Pancreas (tissue), 10 donors: ENCODE data around the gene ODC1. TPM values are rescaled to one million over a fixed set of nuclear protein-coding genes. Genes with fewer than 3 reads are reported as not detected.
A peak's percentile ranks its signal among the peaks of the same experiment; 100 is the strongest.

Source experiments
- ATAC-seq, 4 donors: fragments of 200-7000 bp; cut with Tn5 transposase; one replicate each; pipeline versions ENCODE4 v1.8.0 to v1.9.1; 2020; ENCODE audit warnings: mild to moderate bottlenecking in 4 of 4, moderate library complexity in 4 of 4
- DNase-seq, 6 donors: peaks; one replicate each; pipeline ENCODE4 v3.0.0-alpha.2; 2020
- FAIRE-seq: peaks from 2 replicates; lab custom pipeline; 2012; peaks lifted over from hg19 to GRCh38; lab: Jason Lieb, UNC
- H3K27ac ChIP-seq, 4 donors: fragments of 200-600 bp; sonication (generic); 1 replicate in 3 of 4; 2 replicates in 1 of 4; pipeline versions ENCODE4 v1.5.0 to v1.8.0; 2020
- H3K27me3 ChIP-seq, 4 donors: fragments of 200-600 bp; one replicate each; pipeline ENCODE4 v1.8.0; 2021
- H3K36me3 ChIP-seq, 3 donors: fragments of 200-600 bp; sonication (generic) in 1 of 3; one replicate each; pipeline versions ENCODE4 v1.5.0 to v1.8.0; 2020 to 2021
- H3K4me1 ChIP-seq, 3 donors: fragments of 200-600 bp; one replicate each; pipeline ENCODE4 v1.8.0; 2021
- H3K4me3 ChIP-seq, 4 donors: fragments of 200-600 bp; sonication (generic) in 2 of 4; one replicate each; pipeline versions ENCODE4 v1.5.0 to v1.8.0; 2020 to 2021
- H3K9me3 ChIP-seq, 4 donors: fragments of 200-600 bp; one replicate each; pipeline ENCODE4 v1.8.0; 2021
- CTCF ChIP-seq, 4 donors: fragments of 200-600 bp; sonication (generic) in 3 of 4; IDR thresholded peaks; one replicate each; pipeline versions ENCODE4 v1.5.0 to v1.8.0; 2021; ENCODE audit warnings: antibody characterized with exemption in 4 of 4
- WGBS, 2 donors: extraction: QIAGEN DNeasy Blood & Tissue Kit; methylation state at CpG; one replicate each; pipeline ENCODE4 v1.1.7; 2013; 5-methylcytosine and 5-hydroxymethylcytosine counted together
- intact Hi-C, 3 donors: fragments of 100-400 bp; cut with DNase I; formaldehyde crosslinking; loops; one replicate each; pipeline versions ENCODE4 v1.11.1 to v1.14.2; 2022
- polyA plus RNA-seq, 2 donors: library from polyadenylated mRNA; stranded (reverse); fragments of 200-250 nt; gene quantifications; one replicate each; pipeline ENCODE4 v1.2.3, GENCODE V29; 2013
- total RNA-seq, 6 donors: library from RNA; stranded (reverse); fragmentation: NEBNext Ultra II Directional in 4 of 6; extraction: Animal tissue kit (Norgen Biotek cat#: 25700) in 4 of 6; gene quantifications; one replicate each; pipeline versions ENCODE4 v1.2.1 to v1.2.4, GENCODE V29; 2021 to 2023
- donor health status: healthy with polysubstance abuse.
- donor health status: DM: no; HTN: no; CAD: no; lungs with moderate emphysema.
- donor health status: DM: no; HTN: no; CAD: no.
- donor health status: control.
- donor health status: control.
- donor health status: Bipolar disorder and iron deficiency.
- donor health status: DM: yes; HTN: yes; CAD: no.
- donor health status: DM: no; HTN: no; CAD: no.
- donor health status: DM: no; HTN: no; CAD: no.
- donor health status: DM: yes; HTN: yes; CAD: no.

The ODC1 gene
- total and polyA plus RNA-seq, 8 donors: 9.3 to 52.2 (median 28.5) TPM

GRCh38 chr2:10471046-10471571 lies 23.0 kb upstream of the ODC1 start:
- H3K9me3 ChIP-seq: no peaks in the 10 kb centered on the region
- H3K36me3 ChIP-seq: no peaks in the 10 kb centered on the region
- FAIRE-seq (no peak), DNase-seq (peak in 1 of 6 donors; percentile 26), ATAC-seq (no peak)
- 86 to 89% methylated on average over 15 of the region's 15 CpGs for WGBS, 2 donors
- H3K4me1 ChIP-seq: no peaks in the 10 kb centered on the region
- no peak overlapping the region for H3K4me3 ChIP-seq
- intact Hi-C loops: no loop called here
- TF ChIP-seq CTCF (IDR thresholded peaks at IDR 0.05): no peak
- no peaks in the 10 kb centered on the region for H3K27me3 ChIP-seq
- H3K27ac ChIP-seq: no peak overlapping the region

- FAIRE-seq (no peak), DNase-seq (peak in 1 of 6 donors; percentile 21), ATAC-seq (no peak)
- H3K27ac ChIP-seq: no peak overlapping the region
- no peaks in the 10 kb centered on the region for H3K4me1 ChIP-seq
- H3K4me3 ChIP-seq: no peak overlapping the region
- no peaks in the 10 kb centered on the region for H3K27me3 ChIP-seq
- no peaks in the 10 kb centered on the region for H3K9me3 ChIP-seq
- TF ChIP-seq CTCF (IDR thresholded peaks at IDR 0.05): no peak
- H3K36me3 ChIP-seq: no peaks in the 10 kb centered on the region
- intact Hi-C loops: no loop called here
- WGBS, 2 donors: 86 to 87% methylated on average over 12 of the region's 12 CpGs
Observed at GRCh38 chr2:10469955-10470608, 22.0 kb upstream of the ODC1 start.

GRCh38 chr2:10469301-10469700 lies 21.2 kb upstream of the ODC1 start:
- H3K9me3 ChIP-seq: no peaks in the 10 kb centered on the region
- no peaks in the 10 kb centered on the region for H3K36me3 ChIP-seq
- no peak for TF ChIP-seq CTCF (IDR thresholded peaks at IDR 0.05)
- H3K4me3 ChIP-seq: no peak overlapping the region
- DNase-seq (no peak), ATAC-seq (no peak), FAIRE-seq (no peak)
- WGBS, 2 donors: 84 to 88% methylated on average over 4 of the region's 4 CpGs
- no peak overlapping the region for H3K27ac ChIP-seq
- H3K27me3 ChIP-seq: no peaks in the 10 kb centered on the region
- intact Hi-C loops: no loop called here
- H3K4me1 ChIP-seq: no peaks in the 10 kb centered on the region

GRCh38 chr2:10467401-10467800 lies 19.3 kb upstream of the ODC1 start:
- ATAC-seq: no peak
- WGBS, 2 donors: 74 to 79% methylated on average over 15 of the region's 15 CpGs
- Histone ChIP-seq H3K27ac (no peak overlapping the region), H3K4me3 (no peak overlapping the region), H3K4me1 (no peaks in the 10 kb centered on the region), H3K36me3 (no peaks in the 10 kb centered on the region), H3K27me3 (no peaks in the 10 kb centered on the region), H3K9me3 (no peaks in the 10 kb centered on the region)
- intact Hi-C loops: no loop called here
- DNase-seq: peak in 1 of 6 donors; percentile 32
- no peak for FAIRE-seq
- no peak for TF ChIP-seq CTCF (IDR thresholded peaks at IDR 0.05)

GRCh38 chr2:10466801-10467200 lies 18.7 kb upstream of the ODC1 start:
- DNase-seq (peak in 1 of 6 donors; percentile 24), FAIRE-seq (no peak), ATAC-seq (no peak)
- 76 to 83% methylated on average over 11 of the region's 11 CpGs for WGBS, 2 donors
- no peaks in the 10 kb centered on the region for H3K9me3 ChIP-seq
- no peak overlapping the region for H3K4me3 ChIP-seq
- intact Hi-C loops: no loop called here
- H3K36me3 ChIP-seq: no peaks in the 10 kb centered on the region
- no peaks in the 10 kb centered on the region for H3K4me1 ChIP-seq
- H3K27ac ChIP-seq: no peak overlapping the region
- TF ChIP-seq CTCF (IDR thresholded peaks at IDR 0.05): no peak
- H3K27me3 ChIP-seq: no peaks in the 10 kb centered on the region
